Tibial artery (tissue), 4 donors: ENCODE measurements around the gene CELF4.

Source experiments
- DNase-seq, 2 donors: peaks; one replicate each; pipeline ENCODE4 v3.0.0-alpha.2; 2019
- H3K27ac ChIP-seq, 2 donors: fragments of 200-600 bp; sonication (generic) in 1 of 2; 1 replicate in 1 of 2; 2 replicates in 1 of 2; pipeline ENCODE4 v1.5.1; 2018 to 2019; ENCODE audit warnings: mild to moderate bottlenecking in 1 of 2
- H3K27me3 ChIP-seq, 2 donors: fragments of 200-600 bp; sonication (generic) in 1 of 2; one replicate each; pipeline versions ENCODE4 v1.5.1 to v1.6.0; 2016 to 2019
- H3K36me3 ChIP-seq, 3 donors: fragments of 200-600 bp; sonication (generic) in 2 of 3; one replicate each; pipeline ENCODE4 v1.5.1; 2016 to 2019; ENCODE audit warnings: mild to moderate bottlenecking in 2 of 3
- H3K4me1 ChIP-seq, 4 donors: fragments of 200-600 bp; sonication (generic) in 2 of 4; 1 replicate in 3 of 4; 2 replicates in 1 of 4; pipeline ENCODE4 v1.5.1; 2016 to 2019
- H3K4me3 ChIP-seq, 2 donors: fragments of 200-600 bp; sonication (generic) in 1 of 2; 1 replicate in 1 of 2; 2 replicates in 1 of 2; pipeline ENCODE4 v1.5.1; 2018 to 2019; ENCODE audit warnings: mild to moderate bottlenecking in 2 of 2
- H3K9me3 ChIP-seq, 3 donors: fragments of 200-600 bp; sonication (generic) in 1 of 3; one replicate each; pipeline ENCODE4 v1.5.1; 2016 to 2019
- intact Hi-C: fragments of 100-400 bp; cut with DNase I; formaldehyde crosslinking; loops from one replicate; pipeline ENCODE4 v1.15.0; 2023; ENCODE audit warnings: low total_unique reads
- TF ChIP-seq, protein P1 (sequence below), 2 experiments: fragments of 200-600 bp in 1 of 2; fragments of 450-650 bp in 1 of 2; IDR thresholded peaks; one replicate each; pipeline ENCODE4 v1.5.1; 2017 to 2019; ENCODE audit warnings: antibody characterized with exemption in 2 of 2, mild to moderate bottlenecking in 1 of 2, moderate library complexity in 1 of 2

The CELF4 gene

DNA sequence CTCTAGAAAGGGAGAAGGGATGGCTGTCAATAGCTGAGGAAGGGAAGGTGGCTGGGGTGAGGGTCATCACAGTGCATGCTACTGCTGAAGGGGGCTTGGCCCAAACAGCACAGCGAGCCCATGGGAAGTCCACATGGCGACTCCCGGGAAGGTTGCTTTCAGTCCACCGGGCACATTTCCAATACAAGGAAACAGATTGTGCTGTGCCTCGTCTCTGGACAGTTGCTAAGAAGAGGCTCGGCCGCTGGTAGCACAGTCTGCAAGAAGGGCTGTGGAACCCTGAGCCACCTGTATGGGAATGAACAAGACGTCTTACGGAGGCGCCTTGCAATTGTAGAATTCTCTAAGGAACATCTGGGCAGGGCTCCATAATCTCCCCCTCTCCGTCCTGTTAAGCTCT, 123.1 kb downstream of the CELF4 start:
- Histone ChIP-seq H3K36me3 (no peaks in the 10 kb centered on the region), H3K27me3 (peaks cover 0 to 58% of the 10 kb centered on the region in 2 donors), H3K4me3 (no peak overlapping the region), H3K4me1 (no peaks in the 10 kb centered on the region), H3K27ac (no peak overlapping the region), H3K9me3 (no peaks in the 10 kb centered on the region)
- intact Hi-C loops = no loop called here
- TF ChIP-seq, protein P1, sequence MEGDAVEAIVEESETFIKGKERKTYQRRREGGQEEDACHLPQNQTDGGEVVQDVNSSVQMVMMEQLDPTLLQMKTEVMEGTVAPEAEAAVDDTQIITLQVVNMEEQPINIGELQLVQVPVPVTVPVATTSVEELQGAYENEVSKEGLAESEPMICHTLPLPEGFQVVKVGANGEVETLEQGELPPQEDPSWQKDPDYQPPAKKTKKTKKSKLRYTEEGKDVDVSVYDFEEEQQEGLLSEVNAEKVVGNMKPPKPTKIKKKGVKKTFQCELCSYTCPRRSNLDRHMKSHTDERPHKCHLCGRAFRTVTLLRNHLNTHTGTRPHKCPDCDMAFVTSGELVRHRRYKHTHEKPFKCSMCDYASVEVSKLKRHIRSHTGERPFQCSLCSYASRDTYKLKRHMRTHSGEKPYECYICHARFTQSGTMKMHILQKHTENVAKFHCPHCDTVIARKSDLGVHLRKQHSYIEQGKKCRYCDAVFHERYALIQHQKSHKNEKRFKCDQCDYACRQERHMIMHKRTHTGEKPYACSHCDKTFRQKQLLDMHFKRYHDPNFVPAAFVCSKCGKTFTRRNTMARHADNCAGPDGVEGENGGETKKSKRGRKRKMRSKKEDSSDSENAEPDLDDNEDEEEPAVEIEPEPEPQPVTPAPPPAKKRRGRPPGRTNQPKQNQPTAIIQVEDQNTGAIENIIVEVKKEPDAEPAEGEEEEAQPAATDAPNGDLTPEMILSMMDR (IDR thresholded peaks at IDR 0.05) = no peak
- DNase-seq = no peak

DNA sequence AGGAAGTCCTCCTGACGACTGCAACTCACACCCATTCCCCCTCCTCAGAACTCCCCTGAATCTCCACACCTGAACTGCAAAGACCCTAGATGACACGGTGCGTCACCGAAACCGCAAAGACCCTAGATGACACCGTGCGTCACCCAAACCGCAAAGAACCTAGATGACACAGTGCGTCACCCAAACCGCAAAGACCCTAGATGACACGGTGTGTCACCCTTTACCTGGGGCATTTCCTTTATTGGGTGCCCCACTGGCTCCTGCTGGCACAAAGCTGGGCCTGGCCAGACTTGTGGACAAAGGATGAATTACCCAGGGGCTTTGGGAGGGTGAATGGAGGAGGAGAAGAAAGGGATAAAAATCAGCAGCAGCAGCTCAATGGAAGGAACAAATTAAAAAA, 123.8 kb downstream of the CELF4 start:
- intact Hi-C loops = no loop called here
- no peak overlapping the region for H3K27ac ChIP-seq

GRCh38 chr18:37440206-37440605, 125.4 kb downstream of the CELF4 start:
- Histone ChIP-seq H3K4me3 (no peak overlapping the region), H3K36me3 (no peaks in the 10 kb centered on the region), H3K9me3 (no peaks in the 10 kb centered on the region), H3K27ac (no peak overlapping the region), H3K27me3 (peaks cover 0 to 58% of the 10 kb centered on the region in 2 donors), H3K4me1 (no peaks in the 10 kb centered on the region)
- no peak for DNase-seq
- intact Hi-C loops = no loop called here
- TF ChIP-seq, protein P1 (IDR thresholded peaks at IDR 0.05) = no peak

More for the DNA sequence above, 123.8 kb downstream of the CELF4 start:
- H3K4me3 ChIP-seq = no peak overlapping the region
- TF ChIP-seq, protein P1 (IDR thresholded peaks at IDR 0.05) = no peak
- no peaks in the 10 kb centered on the region for H3K9me3 ChIP-seq
- no peaks in the 10 kb centered on the region for H3K4me1 ChIP-seq
- no peaks in the 10 kb centered on the region for H3K36me3 ChIP-seq
- DNase-seq = no peak
- peaks cover 0 to 56% of the 10 kb centered on the region in 2 donors for H3K27me3 ChIP-seq

DNA sequence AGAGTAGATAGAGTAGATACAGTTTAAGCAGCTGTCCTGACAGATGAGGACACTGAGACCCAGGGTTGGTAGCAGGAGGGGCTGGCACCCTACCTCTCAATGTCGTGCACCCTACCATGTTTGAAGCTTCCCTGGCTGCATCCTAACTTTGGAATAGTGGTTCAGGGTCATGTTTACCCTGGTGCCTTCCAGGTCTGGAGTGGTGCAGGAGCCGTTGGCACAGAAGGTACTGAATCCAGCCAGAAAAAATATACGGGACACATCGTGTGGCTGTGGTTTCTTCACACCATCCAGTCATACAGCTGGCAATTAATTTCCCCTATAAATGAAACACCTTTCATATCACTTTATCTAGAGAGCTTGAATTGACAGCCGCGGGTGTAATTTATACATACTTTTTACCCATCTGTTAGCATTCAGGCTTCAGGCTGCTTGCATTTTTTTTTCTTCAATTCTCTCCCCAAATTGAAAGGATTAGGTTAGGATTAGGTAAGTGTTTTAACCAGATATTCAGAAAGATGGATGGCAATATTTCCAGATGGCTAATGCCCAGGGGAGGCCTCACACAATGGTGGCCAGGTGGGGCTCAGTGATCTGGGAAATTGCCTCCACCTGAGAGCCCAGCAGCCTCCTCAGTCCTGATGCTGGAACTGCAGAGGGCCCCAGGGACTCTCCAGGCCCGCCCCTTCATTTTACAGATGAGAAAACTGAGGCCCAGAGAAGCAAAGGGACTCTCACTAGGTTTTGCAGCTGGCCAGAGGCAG, 127.0 kb downstream of the CELF4 start:
- no peak overlapping the region for H3K27ac ChIP-seq
- no peaks in the 10 kb centered on the region for H3K36me3 ChIP-seq
- H3K4me1 ChIP-seq = no peaks in the 10 kb centered on the region
- TF ChIP-seq, protein P1 (IDR thresholded peaks at IDR 0.05) = no peak
- intact Hi-C loops = no loop called here
- no peaks in the 10 kb centered on the region for H3K9me3 ChIP-seq
- DNase-seq = no peak
- no peak overlapping the region for H3K4me3 ChIP-seq
- peaks cover 0 to 46% of the 10 kb centered on the region in 2 donors for H3K27me3 ChIP-seq

DNA sequence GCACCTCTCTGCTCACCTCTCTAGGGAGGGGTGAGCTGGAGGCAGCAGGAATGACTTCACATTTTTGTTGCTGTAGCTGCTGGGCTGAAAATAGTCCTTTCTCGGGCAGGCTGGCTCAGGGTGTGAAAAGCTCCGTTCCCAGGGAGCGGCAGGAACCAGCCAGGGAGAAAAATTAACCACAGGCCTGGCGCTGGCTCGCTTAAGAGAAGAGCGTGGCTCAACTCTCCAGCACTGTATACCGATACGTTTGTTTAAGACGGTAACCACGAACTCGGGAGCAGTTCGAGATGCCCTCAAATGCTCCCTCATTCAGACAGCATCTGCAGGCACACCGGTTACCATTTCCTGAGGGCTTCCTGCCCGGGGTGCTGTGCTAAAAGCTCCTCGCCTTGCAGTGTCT, 129.6 kb downstream of the CELF4 start:
- Histone ChIP-seq H3K9me3 (no peaks in the 10 kb centered on the region), H3K4me1 (no peaks in the 10 kb centered on the region), H3K36me3 (no peaks in the 10 kb centered on the region), H3K27me3 (peaks cover 0 to 27% of the 10 kb centered on the region in 2 donors), H3K4me3 (no peak overlapping the region), H3K27ac (no peak overlapping the region)
- DNase-seq = no peak
- intact Hi-C loops = no loop called here
- TF ChIP-seq, protein P1 (IDR thresholded peaks at IDR 0.05) = no peak
